Left ventricle myocardium superior (tissue), 1 donor: ENCODE results near the gene ATG10. TPM values are rescaled to one million over a fixed set of nuclear protein-coding genes. Genes with fewer than 3 reads are reported as not detected.
"Not testable (repeated sequence)": the region's sequence is repeated elsewhere in the genome, so short reads cannot be mapped to it uniquely, and the experiment has no call there.

Source experiments
- ATAC-seq: fragments of 200-7000 bp; cut with Tn5 transposase; one replicate; pipeline ENCODE4 v1.9.1; 2020; ENCODE audit warnings: mild to moderate bottlenecking, moderate library complexity
- DNase-seq: peaks from one replicate; pipeline ENCODE4 v3.0.0-alpha.2; 2020
- intact Hi-C: fragments of 100-400 bp; cut with micrococcal nuclease; formaldehyde crosslinking; loops from one replicate; pipeline ENCODE4 v1.11.0; 2022
- total RNA-seq: library from RNA; stranded (reverse); fragmentation: NEBNext Ultra II Directional; extraction: Animal tissue kit (Norgen Biotek cat#: 25700); gene quantifications from one replicate; pipeline ENCODE4 v1.2.1, GENCODE V29; 2021
- donor health status: DM: no; HTN: yes; CAD: no; lungs with severe emphysema.

The ATG10 gene
- total RNA-seq, 1 donor from 2014 or later = 4.3 TPM

- intact Hi-C loops = no loop called here
- peak; percentile 60 for ATAC-seq
- no peak for DNase-seq
These were observed 59.6 kb downstream of the ATG10 start for GRCh38 chr5:82031220-82032119.

- DNase-seq, ATAC-seq, intact Hi-C loops: not testable (repeated sequence)
These were observed 71.1 kb downstream of the ATG10 start for GRCh38 chr5:82042894-82043293.

GRCh38 chr5:82044010-82044409 is 72.2 kb downstream of the ATG10 start:
- no peak for DNase-seq
- no peak for ATAC-seq
- intact Hi-C loops = no loop called here

GRCh38 chr5:82045554-82046275 is 73.9 kb downstream of the ATG10 start:
- intact Hi-C loops = no loop called here
- ATAC-seq (peak; percentile 44), DNase-seq (no peak)

GRCh38 chr5:82046276-82046647 is 74.4 kb downstream of the ATG10 start:
- intact Hi-C loops = no loop called here
- DNase-seq (no peak), ATAC-seq (peak; percentile 71)

GRCh38 chr5:82050955-82051354 is 79.1 kb downstream of the ATG10 start:
- DNase-seq = no peak
- intact Hi-C loops = no loop called here
- ATAC-seq = no peak

GRCh38 chr5:82054004-82054710 is 82.3 kb downstream of the ATG10 start:
- intact Hi-C loops = no loop called here
- no peak for ATAC-seq

GRCh38 chr5:82057051-82057450 is 85.2 kb downstream of the ATG10 start:
- ATAC-seq = no peak
- intact Hi-C loops = no loop called here
- no peak for DNase-seq

More at GRCh38 chr5:82054004-82054710, 82.3 kb downstream of the ATG10 start:
- no peak for DNase-seq

GRCh38 chr5:82058710-82059109 is 86.9 kb downstream of the ATG10 start:
- DNase-seq (no peak), ATAC-seq (no peak)
- intact Hi-C loops = no loop called here

- no peak for DNase-seq
- intact Hi-C loops = no loop called here
- ATAC-seq = no peak
These were observed 95.0 kb downstream of the ATG10 start for GRCh38 chr5:82066791-82067190.

- DNase-seq, ATAC-seq, intact Hi-C loops: not testable (repeated sequence)
These were observed 96.2 kb downstream of the ATG10 start for GRCh38 chr5:82068042-82068441.

- intact Hi-C loops = no loop called here
- DNase-seq = no peak
- no peak for ATAC-seq
These were observed 96.9 kb downstream of the ATG10 start for GRCh38 chr5:82068723-82069122.

GRCh38 chr5:82072138-82072537 is 100.3 kb downstream of the ATG10 start:
- intact Hi-C loops = no loop called here
- DNase-seq (no peak), ATAC-seq (peak; percentile 44)

GRCh38 chr5:82073179-82073578 is 101.4 kb downstream of the ATG10 start:
- no peak for ATAC-seq
- intact Hi-C loops = no loop called here
- DNase-seq = no peak

GRCh38 chr5:82074950-82075349 is 103.1 kb downstream of the ATG10 start:
- no peak for ATAC-seq
- intact Hi-C loops = no loop called here
- DNase-seq = no peak

- intact Hi-C loops = no loop called here
- no peak for DNase-seq
- ATAC-seq = no peak
These were observed 105.7 kb downstream of the ATG10 start for GRCh38 chr5:82077496-82077895.

- DNase-seq (no peak), ATAC-seq (no peak)
- intact Hi-C loops = no loop called here
These were observed 119.8 kb downstream of the ATG10 start for GRCh38 chr5:82091617-82092016.

GRCh38 chr5:82095536-82095935 is 123.7 kb downstream of the ATG10 start:
- DNase-seq (no peak), ATAC-seq (no peak)
- intact Hi-C loops = no loop called here

- intact Hi-C loops = no loop called here
- no peak for DNase-seq
- ATAC-seq = no peak
These were observed 124.4 kb downstream of the ATG10 start for GRCh38 chr5:82096249-82096648.
